ENCODE measurements around the gene CD302.
"Not testable (repeated sequence)": the region's sequence is repeated elsewhere in the genome, so short reads cannot be mapped to it uniquely, and the experiment has no call there.

GRCh38 chr2:159822478-159822833, 24.4 kb upstream of the CD302 start:
- TF ChIP-seq EZH2 (IDR thresholded peaks at IDR 0.05; ENCODE audit: borderline replicate concordance, low read depth, low read length, severe bottlenecking); JUN (IDR thresholded peaks at IDR 0.05; ENCODE audit: borderline replicate concordance, insufficient read depth, insufficient read length, low read depth); CTCF (IDR thresholded peaks at IDR 0.05; ENCODE audit: extremely low read depth in 1 of 2, insufficient read depth in 1 of 2, low read depth in 1 of 2, low read length in 2 of 2); POLR2AphosphoS5 (IDR thresholded peaks at IDR 0.05; ENCODE audit: insufficient read depth, low read depth, low read length); MAX (IDR thresholded peaks at IDR 0.05; ENCODE audit: insufficient read depth, insufficient read length); POLR2A (IDR thresholded peaks at IDR 0.05; ENCODE audit: low read depth, low read length); MYC (IDR thresholded peaks at IDR 0.05; ENCODE audit: low read depth, low read length); GATA2 (IDR thresholded peaks at IDR 0.05; ENCODE audit: insufficient read depth, insufficient read length, low read depth, low read length): not testable (repeated sequence)

All from endothelial cell of umbilical vein (primary cell).